Measurements from ENCODE around the gene BRK1. TPM values are rescaled to one million over a fixed set of nuclear protein-coding genes. Genes with fewer than 3 reads are reported as not detected.
A peak's percentile ranks its signal among the peaks of the same experiment; 100 is the strongest.

Gene BRK1
- total RNA-seq, 1 experiment from 2014 or later = 78.5 TPM

DNA sequence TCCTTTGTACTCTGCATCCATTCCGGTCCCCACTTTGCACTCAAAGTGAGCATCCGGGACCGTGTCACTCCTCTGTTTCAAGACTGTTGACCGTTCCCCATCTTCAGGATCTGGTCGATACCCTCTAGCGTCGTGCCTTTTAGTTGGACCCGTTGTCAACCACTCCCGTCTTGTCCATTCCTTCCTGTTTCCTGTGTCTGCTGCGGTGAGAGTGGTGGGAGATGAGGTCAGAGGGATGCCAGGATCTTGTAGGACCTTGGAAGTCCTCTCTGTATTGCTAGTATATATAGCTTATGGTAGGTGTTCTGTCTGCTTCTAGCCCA, 624 bp downstream of the BRK1 start:
- POLR2A ChIA-PET = interaction anchor here (0.6 to 2.1 kb wide), 9 partner anchors 26 to 132 kb away, joined by 3 to 10 read pairs (median 4); partner anchors contain the start of genes TATDN2 and VHL
- intact Hi-C loops (cut with micrococcal nuclease) = no loop called here
- peak; percentile 23 for DNase-seq (ENCODE audit: unreplicated experiment)

GRCh38 chr3:10116928-10117327, 1.5 kb downstream of the BRK1 start:
- ChIA-PET POLR2A (interaction anchor here (1.0 to 2.1 kb wide), 10 partner anchors 25 to 191 kb away, joined by 3 to 10 read pairs (median 3); partner anchors contain the start of genes TATDN2 and VHL), CTCF (interaction anchor here (0.7 to 0.8 kb wide), 2 partner anchors 34 to 170 kb away, joined by 3 to 4 read pairs; no protein-coding TSS in a partner anchor)
- peaks cover 7% of the 10 kb centered on the region for H3K4me1 Mint-ChIP-seq (ENCODE audit: insufficient read depth, unreplicated experiment)
- H3K27me3 Mint-ChIP-seq (ENCODE audit: insufficient read depth, unreplicated experiment) = no peaks in the 10 kb centered on the region
- no TSS peak for BruUV-seq (replicated peaks)
- H3K9me3 Mint-ChIP-seq (ENCODE audit: unreplicated experiment) = no peaks in the 10 kb centered on the region
- no peak for DNase-seq (ENCODE audit: unreplicated experiment)
- H3K4me3 Mint-ChIP-seq (ENCODE audit: unreplicated experiment) = peak overlapping the region; percentile 94
- intact Hi-C loops (cut with micrococcal nuclease) = no loop called here
- H3K27ac Mint-ChIP-seq (ENCODE audit: low read depth, unreplicated experiment) = no peak overlapping the region
- peaks cover 28% of the 10 kb centered on the region for H3K36me3 Mint-ChIP-seq (ENCODE audit: insufficient read depth, unreplicated experiment)
- TF ChIP-seq, protein P1, sequence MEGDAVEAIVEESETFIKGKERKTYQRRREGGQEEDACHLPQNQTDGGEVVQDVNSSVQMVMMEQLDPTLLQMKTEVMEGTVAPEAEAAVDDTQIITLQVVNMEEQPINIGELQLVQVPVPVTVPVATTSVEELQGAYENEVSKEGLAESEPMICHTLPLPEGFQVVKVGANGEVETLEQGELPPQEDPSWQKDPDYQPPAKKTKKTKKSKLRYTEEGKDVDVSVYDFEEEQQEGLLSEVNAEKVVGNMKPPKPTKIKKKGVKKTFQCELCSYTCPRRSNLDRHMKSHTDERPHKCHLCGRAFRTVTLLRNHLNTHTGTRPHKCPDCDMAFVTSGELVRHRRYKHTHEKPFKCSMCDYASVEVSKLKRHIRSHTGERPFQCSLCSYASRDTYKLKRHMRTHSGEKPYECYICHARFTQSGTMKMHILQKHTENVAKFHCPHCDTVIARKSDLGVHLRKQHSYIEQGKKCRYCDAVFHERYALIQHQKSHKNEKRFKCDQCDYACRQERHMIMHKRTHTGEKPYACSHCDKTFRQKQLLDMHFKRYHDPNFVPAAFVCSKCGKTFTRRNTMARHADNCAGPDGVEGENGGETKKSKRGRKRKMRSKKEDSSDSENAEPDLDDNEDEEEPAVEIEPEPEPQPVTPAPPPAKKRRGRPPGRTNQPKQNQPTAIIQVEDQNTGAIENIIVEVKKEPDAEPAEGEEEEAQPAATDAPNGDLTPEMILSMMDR (IDR thresholded peaks at IDR 0.05; ENCODE audit: unreplicated experiment) = no peak

More for the DNA sequence above, 624 bp downstream of the BRK1 start:
- peaks cover 7% of the 10 kb centered on the region for H3K4me1 Mint-ChIP-seq (ENCODE audit: insufficient read depth, unreplicated experiment)
- peak overlapping the region; percentile 94 for H3K4me3 Mint-ChIP-seq (ENCODE audit: unreplicated experiment)
- TF ChIP-seq, protein P1 (IDR thresholded peaks at IDR 0.05; ENCODE audit: unreplicated experiment) = no peak
- BruUV-seq (replicated peaks) = no TSS peak
- peaks cover 24% of the 10 kb centered on the region for H3K36me3 Mint-ChIP-seq (ENCODE audit: insufficient read depth, unreplicated experiment)
- H3K27me3 Mint-ChIP-seq (ENCODE audit: insufficient read depth, unreplicated experiment) = no peaks in the 10 kb centered on the region
- no peaks in the 10 kb centered on the region for H3K9me3 Mint-ChIP-seq (ENCODE audit: unreplicated experiment)
- peak overlapping the region; percentile 94 for H3K27ac Mint-ChIP-seq (ENCODE audit: low read depth, unreplicated experiment)
- CTCF ChIA-PET = interaction anchor here (0.7 to 0.9 kb wide), 3 partner anchors 33 to 199 kb away, joined by 3 read pairs; partner anchors contain the start of gene IL17RC

GRCh38 chr3:10119376-10119775, 3.9 kb downstream of the BRK1 start:
- intact Hi-C loops (cut with micrococcal nuclease) = no loop called here
- Mint-ChIP-seq H3K4me1 (ENCODE audit: insufficient read depth, unreplicated experiment) (peaks cover 14% of the 10 kb centered on the region), H3K27ac (ENCODE audit: low read depth, unreplicated experiment) (no peak overlapping the region), H3K27me3 (ENCODE audit: insufficient read depth, unreplicated experiment) (no peaks in the 10 kb centered on the region), H3K9me3 (ENCODE audit: unreplicated experiment) (no peaks in the 10 kb centered on the region), H3K36me3 (ENCODE audit: insufficient read depth, unreplicated experiment) (peaks cover 38% of the 10 kb centered on the region), H3K4me3 (ENCODE audit: unreplicated experiment) (no peak overlapping the region)
- BruUV-seq (replicated peaks) = no TSS peak
- POLR2A ChIA-PET = no interaction called here
- no peak for DNase-seq (ENCODE audit: unreplicated experiment)
- TF ChIP-seq, protein P1 (IDR thresholded peaks at IDR 0.05; ENCODE audit: unreplicated experiment) = no peak
- CTCF ChIA-PET = interaction anchor here (0.6 kb wide), 1 partner anchor 1250 kb away, joined by 7 read pairs; no protein-coding TSS in a partner anchor

- TF ChIP-seq, protein P1 (IDR thresholded peaks at IDR 0.05; ENCODE audit: unreplicated experiment) = no peak
- POLR2A ChIA-PET = no interaction called here
- H3K4me1 Mint-ChIP-seq (ENCODE audit: insufficient read depth, unreplicated experiment) = peaks cover 20% of the 10 kb centered on the region
- no peak for DNase-seq (ENCODE audit: unreplicated experiment)
- H3K27ac Mint-ChIP-seq (ENCODE audit: low read depth, unreplicated experiment) = no peak overlapping the region
- CTCF ChIA-PET = interaction anchor here (0.7 kb wide), 1 partner anchor 147 kb away, joined by 3 read pairs; no protein-coding TSS in a partner anchor
- no peaks in the 10 kb centered on the region for H3K9me3 Mint-ChIP-seq (ENCODE audit: unreplicated experiment)
- no peaks in the 10 kb centered on the region for H3K27me3 Mint-ChIP-seq (ENCODE audit: insufficient read depth, unreplicated experiment)
- BruUV-seq (replicated peaks) = no TSS peak
- peaks cover 53% of the 10 kb centered on the region for H3K36me3 Mint-ChIP-seq (ENCODE audit: insufficient read depth, unreplicated experiment)
- intact Hi-C loops (cut with micrococcal nuclease) = no loop called here
- no peak overlapping the region for H3K4me3 Mint-ChIP-seq (ENCODE audit: unreplicated experiment)
Observed at GRCh38 chr3:10121064-10121463, 5.6 kb downstream of the BRK1 start.

Data from MCF 10A (cell line).